Measurements from ENCODE around the gene ABHD6.

GRCh38 chr3:58329922-58330413, 92.4 kb downstream of the ABHD6 start:
- TF ChIP-seq POLR2AphosphoS5 (IDR thresholded peaks at IDR 0.05; ENCODE audit: low read depth, low read length): no peak
- no peak for TF ChIP-seq CTCF (IDR thresholded peaks at IDR 0.05 in 2 of 3, conservative IDR thresholded peaks at IDR 0.05 in 1 of 3; ENCODE audit: borderline replicate concordance in 1 of 3, insufficient read depth in 1 of 3, low read depth in 2 of 3, low read length in 2 of 3)
- TF ChIP-seq EZH2 (IDR thresholded peaks at IDR 0.05): no peak
- no peak for TF ChIP-seq RAD21 (IDR thresholded peaks at IDR 0.05; ENCODE audit: low read depth)
- no peak for TF ChIP-seq TCF7L2 (IDR thresholded peaks at IDR 0.05; ENCODE audit: borderline replicate concordance, extremely low read depth, insufficient read depth, insufficient read length)
- no peak for TF ChIP-seq POLR2A (IDR thresholded peaks at IDR 0.05; ENCODE audit: borderline replicate concordance, extremely low read depth, insufficient read depth, insufficient read length)
- no peak for TF ChIP-seq FOSL1 (IDR thresholded peaks at IDR 0.05; ENCODE audit: low read depth)
- TF ChIP-seq SIN3A (IDR thresholded peaks at IDR 0.05; ENCODE audit: low read depth): no peak
- TF ChIP-seq MAX (IDR thresholded peaks at IDR 0.05): no peak
- TF ChIP-seq ZNF274 (IDR thresholded peaks at IDR 0.05; ENCODE audit: low read depth, low read length): no peak
- no peak for TF ChIP-seq EZH2phosphoT487 (IDR thresholded peaks at IDR 0.05; ENCODE audit: borderline replicate concordance)
- no peak for TF ChIP-seq ATF3 (IDR thresholded peaks at IDR 0.05)
